Measurements from ENCODE around the gene GABBR2. TPM values are rescaled to one million over a fixed set of nuclear protein-coding genes. Genes with fewer than 3 reads are reported as not detected.

Gene GABBR2
- total and polyA plus RNA-seq, 4 experiments from 2014 or later = not detected

- peaks cover 7 to 17% of the 10 kb centered on the region in 2 donors for H3K27me3 Mint-ChIP-seq
- Histone ChIP-seq H3K36me3 (ENCODE audit: insufficient read depth, low read length) (no peaks in the 10 kb centered on the region), H3K27me3 (ENCODE audit: insufficient read depth, low read length) (no peaks in the 10 kb centered on the region), H3K27ac (ENCODE audit: low read depth, low read length) (no peak overlapping the region), H3K9me3 (ENCODE audit: control insufficient read depth in 1 of 2, low read length in 2 of 2) (no peaks in the 10 kb centered on the region), H3K4me3 (ENCODE audit: low read length in 2 of 2) (no peak overlapping the region), H3K4me1 (ENCODE audit: insufficient read depth, low read length) (no peaks in the 10 kb centered on the region)
- POLR2A ChIA-PET (ENCODE audit: partially characterized antibody) = no interaction called here
- H3K4me1 Mint-ChIP-seq = no peaks in the 10 kb centered on the region
- H3K9me3 Mint-ChIP-seq = peaks cover 0 to 13% (median 5%) of the 10 kb centered on the region in 8 donors
- intact Hi-C loops (cut with micrococcal nuclease) = no loop called here
- CTCF ChIA-PET (ENCODE audit: partially characterized antibody) = no interaction called here
- no peak for DNase-seq
- peaks cover 0 to 3% of the 10 kb centered on the region in 2 donors for H3K36me3 Mint-ChIP-seq
- no peak overlapping the region for H3K4me3 Mint-ChIP-seq
- no peak overlapping the region for H3K27ac Mint-ChIP-seq
Measured at GRCh38 chr9:98360176-98360708, 348.5 kb downstream of the GABBR2 start.

DNA sequence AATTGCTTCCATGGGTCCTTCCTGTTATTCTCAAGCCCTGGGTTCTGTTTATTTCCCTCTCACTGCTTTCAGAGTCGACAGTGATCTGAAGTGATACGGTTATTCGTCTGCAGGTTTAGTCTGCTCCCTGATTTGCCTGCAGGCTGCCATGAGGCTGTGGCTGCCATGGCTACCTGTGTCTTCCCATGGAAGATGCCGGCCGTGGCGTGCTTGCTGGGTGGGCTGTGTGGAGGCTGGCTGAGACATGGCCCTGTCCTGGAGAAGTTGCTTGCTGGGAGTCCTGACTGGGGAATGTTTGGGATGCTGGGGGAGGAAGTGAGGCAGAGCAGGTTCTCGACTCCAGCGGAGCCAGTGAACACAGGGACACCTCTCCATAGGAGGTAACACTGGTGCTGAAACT is 349.2 kb downstream of the GABBR2 start:
- H3K27me3 Mint-ChIP-seq = peaks cover 9 to 21% of the 10 kb centered on the region in 2 donors
- H3K4me3 ChIP-seq (ENCODE audit: low read length in 2 of 2) = no peak overlapping the region
- H3K36me3 ChIP-seq (ENCODE audit: insufficient read depth, low read length) = no peaks in the 10 kb centered on the region
- H3K9me3 Mint-ChIP-seq = peaks cover 0 to 7% (median 0%) of the 10 kb centered on the region in 8 donors
- H3K27ac Mint-ChIP-seq = peak overlapping the region in 1 of 7 donors; percentile 63
- no peaks in the 10 kb centered on the region for H3K4me1 Mint-ChIP-seq
- no peak overlapping the region for H3K27ac ChIP-seq (ENCODE audit: low read depth, low read length)
- no peaks in the 10 kb centered on the region for H3K36me3 Mint-ChIP-seq
- H3K27me3 ChIP-seq (ENCODE audit: insufficient read depth, low read length) = no peaks in the 10 kb centered on the region
- H3K4me3 Mint-ChIP-seq = no peak overlapping the region
- intact Hi-C loops (cut with micrococcal nuclease) = no loop called here
- DNase-seq = no peak
- POLR2A ChIA-PET (ENCODE audit: partially characterized antibody) = no interaction called here
- CTCF ChIA-PET (ENCODE audit: partially characterized antibody) = no interaction called here
- no peaks in the 10 kb centered on the region for H3K9me3 ChIP-seq (ENCODE audit: control insufficient read depth in 1 of 2, low read length in 2 of 2)
- H3K4me1 ChIP-seq (ENCODE audit: insufficient read depth, low read length) = no peaks in the 10 kb centered on the region

- intact Hi-C loops (cut with micrococcal nuclease) = no loop called here
- no peaks in the 10 kb centered on the region for H3K4me1 ChIP-seq (ENCODE audit: insufficient read depth, low read length)
- peaks cover 9 to 29% of the 10 kb centered on the region in 2 donors for H3K27me3 Mint-ChIP-seq
- no peak overlapping the region for H3K4me3 Mint-ChIP-seq
- H3K9me3 ChIP-seq (ENCODE audit: control insufficient read depth in 1 of 2, low read length in 2 of 2) = no peaks in the 10 kb centered on the region
- ChIA-PET POLR2A (ENCODE audit: partially characterized antibody) (no interaction called here), CTCF (ENCODE audit: partially characterized antibody) (no interaction called here)
- H3K27ac ChIP-seq (ENCODE audit: low read depth, low read length) = no peak overlapping the region
- H3K36me3 Mint-ChIP-seq = no peaks in the 10 kb centered on the region
- no peaks in the 10 kb centered on the region for H3K27me3 ChIP-seq (ENCODE audit: insufficient read depth, low read length)
- peaks cover 0 to 3% (median 0%) of the 10 kb centered on the region in 8 donors for H3K9me3 Mint-ChIP-seq
- H3K4me3 ChIP-seq (ENCODE audit: low read length in 2 of 2) = no peak overlapping the region
- no peaks in the 10 kb centered on the region for H3K4me1 Mint-ChIP-seq
- H3K27ac Mint-ChIP-seq = no peak overlapping the region
- DNase-seq = no peak
- H3K36me3 ChIP-seq (ENCODE audit: insufficient read depth, low read length) = no peaks in the 10 kb centered on the region
Measured at GRCh38 chr9:98357921-98358535, 350.7 kb downstream of the GABBR2 start.

DNA sequence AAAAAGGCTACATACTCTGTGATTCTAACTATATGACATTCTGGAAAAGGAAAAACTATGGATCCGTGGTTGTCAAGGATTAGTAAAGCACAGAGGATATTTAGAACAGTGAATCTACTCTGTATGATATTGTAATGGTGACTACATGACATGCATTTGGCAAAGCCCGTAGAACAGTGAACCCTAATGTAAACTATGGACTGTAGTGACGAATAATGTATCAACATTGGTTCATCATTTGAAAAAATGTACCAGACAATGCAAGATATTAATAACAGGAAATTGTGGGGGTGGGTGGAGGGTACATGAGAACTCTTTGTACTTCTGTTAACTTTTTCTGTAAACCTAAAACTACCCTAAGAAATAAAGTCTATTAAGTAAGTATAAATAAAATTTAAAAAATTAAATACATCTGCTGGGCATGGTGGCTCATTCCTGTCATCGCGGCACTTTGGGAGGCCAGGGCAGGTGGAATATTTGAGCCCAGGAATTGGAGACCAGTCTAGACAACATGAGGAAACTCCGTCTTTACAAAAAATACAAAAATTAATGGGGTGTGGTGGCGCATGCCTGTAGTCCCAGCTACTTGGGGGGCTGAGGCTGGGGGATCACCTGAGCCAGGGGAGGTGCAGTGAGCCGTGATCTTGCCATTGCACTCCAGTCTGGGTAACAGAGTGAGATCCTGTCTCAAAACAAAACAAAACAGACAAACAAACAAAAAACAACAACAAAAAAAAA is 351.6 kb downstream of the GABBR2 start:
- Mint-ChIP-seq H3K36me3 (no peaks in the 10 kb centered on the region), H3K27ac (no peak overlapping the region), H3K4me1 (no peaks in the 10 kb centered on the region), H3K4me3 (no peak overlapping the region), H3K9me3 (peaks cover 0 to 7% (median 1%) of the 10 kb centered on the region in 8 donors), H3K27me3 (peaks cover 11 to 33% of the 10 kb centered on the region in 2 donors)
- Histone ChIP-seq H3K4me3 (ENCODE audit: low read length in 2 of 2) (no peak overlapping the region), H3K4me1 (ENCODE audit: insufficient read depth, low read length) (no peaks in the 10 kb centered on the region), H3K27ac (ENCODE audit: low read depth, low read length) (no peak overlapping the region), H3K9me3 (ENCODE audit: control insufficient read depth in 1 of 2, low read length in 2 of 2) (no peaks in the 10 kb centered on the region), H3K27me3 (ENCODE audit: insufficient read depth, low read length) (no peaks in the 10 kb centered on the region), H3K36me3 (ENCODE audit: insufficient read depth, low read length) (no peaks in the 10 kb centered on the region)
- DNase-seq = no peak
- intact Hi-C loops (cut with micrococcal nuclease) = no loop called here
- POLR2A ChIA-PET (ENCODE audit: partially characterized antibody) = no interaction called here
- CTCF ChIA-PET (ENCODE audit: partially characterized antibody) = no interaction called here

DNA sequence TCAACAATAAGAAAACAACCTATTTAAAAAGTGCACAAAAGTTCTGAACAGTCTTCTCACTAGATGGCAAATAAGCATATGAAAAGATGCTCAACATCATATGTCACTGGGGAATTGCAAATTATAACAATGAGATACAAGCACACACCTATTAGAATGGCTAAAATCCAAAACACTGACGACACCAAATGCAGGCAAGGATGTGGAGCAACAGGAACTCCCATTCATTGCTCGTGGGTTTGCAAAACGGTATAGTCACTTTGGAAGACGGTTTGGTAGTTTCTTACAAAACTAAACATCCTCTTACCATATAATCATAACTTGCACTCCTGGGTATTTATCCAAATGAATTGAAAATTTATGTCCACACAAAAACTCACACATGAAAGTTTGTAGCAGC is 352.4 kb downstream of the GABBR2 start:
- Mint-ChIP-seq H3K36me3 (peaks cover 3 to 6% of the 10 kb centered on the region in 2 donors), H3K27me3 (peaks cover 18 to 35% of the 10 kb centered on the region in 2 donors), H3K4me1 (no peaks in the 10 kb centered on the region), H3K9me3 (peaks cover 5 to 15% (median 9%) of the 10 kb centered on the region in 8 donors), H3K27ac (no peak overlapping the region), H3K4me3 (no peak overlapping the region)
- H3K4me1 ChIP-seq (ENCODE audit: insufficient read depth, low read length) = no peaks in the 10 kb centered on the region
- DNase-seq = no peak
- H3K27ac ChIP-seq (ENCODE audit: low read depth, low read length) = no peak overlapping the region
- no peak overlapping the region for H3K4me3 ChIP-seq (ENCODE audit: low read length in 2 of 2)
- intact Hi-C loops (cut with micrococcal nuclease) = no loop called here
- no peaks in the 10 kb centered on the region for H3K9me3 ChIP-seq (ENCODE audit: control insufficient read depth in 1 of 2, low read length in 2 of 2)
- no peaks in the 10 kb centered on the region for H3K36me3 ChIP-seq (ENCODE audit: insufficient read depth, low read length)
- ChIA-PET POLR2A (ENCODE audit: partially characterized antibody) (no interaction called here), CTCF (ENCODE audit: partially characterized antibody) (no interaction called here)
- H3K27me3 ChIP-seq (ENCODE audit: insufficient read depth, low read length) = no peaks in the 10 kb centered on the region

GRCh38 chr9:98351370-98351769 is 357.4 kb downstream of the GABBR2 start:
- POLR2A ChIA-PET (ENCODE audit: partially characterized antibody) = no interaction called here
- H3K27me3 ChIP-seq (ENCODE audit: insufficient read depth, low read length) = no peaks in the 10 kb centered on the region
- CTCF ChIA-PET (ENCODE audit: partially characterized antibody) = no interaction called here
- H3K4me1 ChIP-seq (ENCODE audit: insufficient read depth, low read length) = no peaks in the 10 kb centered on the region
- H3K9me3 Mint-ChIP-seq = peaks cover 5 to 30% (median 19%) of the 10 kb centered on the region in 8 donors
- H3K27me3 Mint-ChIP-seq = peaks cover 28 to 45% of the 10 kb centered on the region in 2 donors
- H3K4me3 ChIP-seq (ENCODE audit: low read length in 2 of 2) = no peak overlapping the region
- no peaks in the 10 kb centered on the region for H3K4me1 Mint-ChIP-seq
- intact Hi-C loops (cut with micrococcal nuclease) = no loop called here
- H3K9me3 ChIP-seq (ENCODE audit: control insufficient read depth in 1 of 2, low read length in 2 of 2) = no peaks in the 10 kb centered on the region
- H3K36me3 ChIP-seq (ENCODE audit: insufficient read depth, low read length) = no peaks in the 10 kb centered on the region
- no peak for DNase-seq
- H3K27ac Mint-ChIP-seq = no peak overlapping the region
- peaks cover 3 to 9% of the 10 kb centered on the region in 2 donors for H3K36me3 Mint-ChIP-seq
- no peak overlapping the region for H3K27ac ChIP-seq (ENCODE audit: low read depth, low read length)
- no peak overlapping the region for H3K4me3 Mint-ChIP-seq

DNA sequence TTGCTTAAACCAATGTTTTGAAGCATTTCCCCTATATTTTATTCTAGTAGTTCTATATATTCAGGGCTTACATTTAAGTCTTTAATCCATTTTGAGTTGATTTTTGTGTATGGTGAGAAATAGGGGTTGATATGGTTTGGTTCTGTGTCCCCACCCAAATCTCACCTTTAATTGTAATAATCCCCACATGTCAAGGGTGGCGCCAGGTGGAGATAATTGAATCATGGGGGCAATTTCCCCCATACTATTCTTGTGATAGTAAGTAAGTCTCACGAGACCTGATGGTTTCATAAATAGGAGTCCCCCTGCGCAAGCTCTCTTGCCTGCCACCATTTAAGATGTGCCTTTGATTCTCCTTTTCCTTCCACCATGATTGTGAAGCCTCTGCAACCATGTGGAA is 361.1 kb downstream of the GABBR2 start:
- Mint-ChIP-seq H3K27me3 (peaks cover 34 to 40% of the 10 kb centered on the region in 2 donors), H3K4me3 (no peak overlapping the region)

More for the DNA sequence above, 361.1 kb downstream of the GABBR2 start:
- no peak overlapping the region for H3K4me3 ChIP-seq (ENCODE audit: low read length in 2 of 2)
- Mint-ChIP-seq H3K9me3 (peaks cover 5 to 25% (median 19%) of the 10 kb centered on the region in 8 donors), H3K36me3 (peaks cover 3 to 9% of the 10 kb centered on the region in 2 donors), H3K27ac (no peak overlapping the region), H3K4me1 (no peaks in the 10 kb centered on the region)
- H3K9me3 ChIP-seq (ENCODE audit: control insufficient read depth in 1 of 2, low read length in 2 of 2) = no peaks in the 10 kb centered on the region
- H3K4me1 ChIP-seq (ENCODE audit: insufficient read depth, low read length) = no peaks in the 10 kb centered on the region
- intact Hi-C loops (cut with micrococcal nuclease) = no loop called here
- POLR2A ChIA-PET (ENCODE audit: partially characterized antibody) = no interaction called here
- no peak for DNase-seq
- H3K36me3 ChIP-seq (ENCODE audit: insufficient read depth, low read length) = no peaks in the 10 kb centered on the region
- CTCF ChIA-PET (ENCODE audit: partially characterized antibody) = interaction anchor here (0.9 kb wide), 1 partner anchor 450 kb away, joined by 3 read pairs; no protein-coding TSS in a partner anchor
- H3K27ac ChIP-seq (ENCODE audit: low read depth, low read length) = no peak overlapping the region
- H3K27me3 ChIP-seq (ENCODE audit: insufficient read depth, low read length) = no peaks in the 10 kb centered on the region

All from CD4-positive, alpha-beta memory T cell (primary cell).